ENCODE data around the gene ADAMTS17. TPM values are rescaled to one million over a fixed set of nuclear protein-coding genes. Genes with fewer than 3 reads are reported as not detected.
A peak's percentile ranks its signal among the peaks of the same experiment; 100 is the strongest.

The ADAMTS17 gene
- total RNA-seq, 1 experiment from 2014 or later: 5.1 TPM

- DNase-seq (ENCODE audit: low read depth): no peak
Measured at GRCh38 chr15:99999282-100000070, 342.3 kb downstream of the ADAMTS17 start.

GRCh38 chr15:99998661-99999101, 343.1 kb downstream of the ADAMTS17 start:
- no peak for DNase-seq (ENCODE audit: low read depth)

DNA sequence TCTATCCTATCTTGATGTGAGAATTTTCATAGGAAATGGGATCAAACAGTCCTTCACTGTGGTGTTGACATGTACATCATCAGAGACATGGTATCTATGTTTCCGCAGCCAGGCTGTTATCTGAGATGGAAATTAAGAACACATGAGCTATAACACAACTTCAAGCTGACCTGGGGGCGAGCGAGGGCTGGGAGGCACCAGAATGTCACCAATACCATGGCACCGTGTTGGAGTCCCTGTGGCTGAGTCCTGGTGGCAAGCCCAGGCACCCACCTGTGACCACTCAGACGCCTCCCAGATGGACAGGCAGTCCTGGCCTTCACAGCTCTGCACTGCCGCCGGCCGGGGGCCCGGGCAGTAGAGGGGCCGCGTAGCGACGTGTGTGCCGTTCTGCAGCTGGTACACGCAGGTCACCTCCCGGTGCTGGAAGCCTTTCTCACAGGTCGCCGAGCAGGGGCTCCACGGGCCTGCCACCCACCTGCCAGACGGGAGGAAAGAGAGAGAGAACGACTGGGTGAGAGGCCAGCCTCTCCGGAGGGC, 344.6 kb downstream of the ADAMTS17 start:
- DNase-seq (ENCODE audit: low read depth): no peak

DNA sequence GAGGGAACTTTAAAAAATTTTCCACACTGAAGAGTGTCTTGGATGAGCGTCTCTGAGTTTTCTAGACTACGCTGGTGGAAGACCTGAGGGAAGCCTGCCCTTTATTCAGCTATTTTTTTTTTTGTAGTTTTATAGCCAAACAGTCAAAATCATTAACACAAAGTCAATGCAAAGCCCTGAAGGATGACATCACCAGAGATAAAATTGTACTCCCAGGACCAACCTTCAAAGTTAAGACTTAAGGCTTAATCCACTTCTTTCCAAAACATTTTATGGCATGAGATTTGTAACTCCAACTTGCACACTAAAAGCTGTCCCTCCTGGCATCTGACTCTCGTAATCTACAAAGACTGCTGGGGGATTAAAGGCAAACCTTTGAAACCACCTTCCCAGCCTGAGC, 345.1 kb downstream of the ADAMTS17 start:
- DNase-seq (ENCODE audit: low read depth): no peak

GRCh38 chr15:99995543-99995942, 346.2 kb downstream of the ADAMTS17 start:
- DNase-seq (ENCODE audit: low read depth): no peak

DNA sequence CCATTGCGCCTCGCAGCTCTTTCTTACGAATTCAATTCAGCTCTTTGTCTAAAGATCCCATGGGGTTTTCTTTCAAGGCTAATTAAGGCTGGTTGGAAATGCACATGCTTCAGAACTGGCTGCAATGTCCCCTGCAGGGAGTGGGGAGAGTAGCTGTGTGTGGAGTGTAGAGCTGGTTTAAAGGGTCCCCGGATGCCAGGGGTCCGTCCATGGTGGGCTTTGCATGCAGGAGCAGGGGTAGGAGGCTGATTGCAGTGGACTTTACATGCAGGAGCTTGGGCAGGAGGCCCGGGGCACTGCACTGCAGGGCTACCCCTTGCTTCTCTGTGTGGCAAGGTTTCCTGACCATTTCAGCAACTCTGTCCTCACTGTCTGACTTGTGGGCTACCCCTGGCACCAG, 346.9 kb downstream of the ADAMTS17 start:
- no peak for DNase-seq (ENCODE audit: low read depth)

DNA sequence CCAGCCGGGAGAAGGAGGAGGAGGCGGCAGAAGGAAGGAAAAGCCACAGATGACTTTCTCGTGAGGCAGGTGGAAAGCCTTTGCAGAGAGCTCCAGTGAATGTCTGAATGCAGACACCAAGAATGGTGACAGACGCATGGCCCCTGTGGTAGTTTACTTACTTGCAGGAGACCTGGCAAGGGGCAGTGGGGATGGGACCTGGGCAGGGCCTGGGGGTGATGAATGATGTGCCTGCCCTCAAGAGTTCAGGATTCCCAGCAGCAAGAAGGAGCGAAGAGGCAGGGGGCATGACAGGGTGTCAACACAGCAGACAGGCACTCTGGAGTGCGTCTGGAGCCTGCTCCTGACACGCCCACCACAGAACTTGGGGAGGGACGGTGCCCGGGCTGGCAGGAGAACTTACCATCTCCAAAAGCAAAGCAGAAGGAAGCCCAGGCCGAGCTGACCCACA, 348.1 kb downstream of the ADAMTS17 start:
- DNase-seq (ENCODE audit: low read depth): no peak

- no peak for DNase-seq (ENCODE audit: low read depth)
Measured at GRCh38 chr15:99993262-99993661, 348.5 kb downstream of the ADAMTS17 start.

DNA sequence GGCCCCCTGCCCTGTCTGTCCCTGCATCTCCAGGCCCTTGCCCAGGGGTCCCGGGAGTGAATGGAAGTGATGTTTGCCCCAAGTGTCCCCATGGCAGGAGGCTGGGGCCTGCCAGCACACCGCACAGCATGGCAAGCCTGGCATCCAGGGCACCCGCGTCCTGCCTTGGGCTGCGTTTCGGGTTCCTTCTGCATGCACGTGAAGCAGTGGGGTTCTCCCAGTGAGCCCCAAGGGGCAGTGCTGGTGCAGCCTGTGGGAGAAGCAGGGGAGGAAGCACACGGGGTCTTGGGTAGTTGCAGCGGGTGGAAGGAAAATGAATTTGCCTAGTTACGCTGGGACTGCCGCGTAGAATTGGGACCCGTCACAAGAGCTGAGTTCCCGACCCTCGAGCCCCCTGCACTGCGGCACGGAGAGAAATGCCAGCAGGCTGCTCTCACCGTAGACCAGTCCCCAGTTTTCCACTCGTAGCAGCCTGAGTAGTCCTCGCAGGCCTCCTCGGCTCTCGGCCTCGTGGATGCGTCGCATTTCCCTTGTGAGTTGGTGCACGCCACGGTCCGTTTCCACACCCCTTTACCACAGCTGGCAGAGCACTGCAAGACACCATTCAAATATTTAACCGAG, 349.1 kb downstream of the ADAMTS17 start:
- no peak for DNase-seq (ENCODE audit: low read depth)

- no peak for DNase-seq (ENCODE audit: low read depth)
Measured at GRCh38 chr15:99989095-99989494, 352.7 kb downstream of the ADAMTS17 start.

- no peak for DNase-seq (ENCODE audit: low read depth)
Measured at GRCh38 chr15:99987701-99988100, 354.1 kb downstream of the ADAMTS17 start.

GRCh38 chr15:99987119-99987506, 354.7 kb downstream of the ADAMTS17 start:
- DNase-seq (ENCODE audit: low read depth): no peak

- no peak for DNase-seq (ENCODE audit: low read depth)
Measured at GRCh38 chr15:99986297-99987118, 355.3 kb downstream of the ADAMTS17 start.

GRCh38 chr15:99985878-99986277, 355.9 kb downstream of the ADAMTS17 start:
- DNase-seq (ENCODE audit: low read depth): no peak

- DNase-seq (ENCODE audit: low read depth): no peak
Measured at GRCh38 chr15:99984491-99985243, 357.1 kb downstream of the ADAMTS17 start.

- DNase-seq (ENCODE audit: low read depth): peak; percentile 56
Measured at GRCh38 chr15:99983886-99984286, 357.9 kb downstream of the ADAMTS17 start.

GRCh38 chr15:99983171-99983885, 358.4 kb downstream of the ADAMTS17 start:
- peak; percentile 24 for DNase-seq (ENCODE audit: low read depth)

DNA sequence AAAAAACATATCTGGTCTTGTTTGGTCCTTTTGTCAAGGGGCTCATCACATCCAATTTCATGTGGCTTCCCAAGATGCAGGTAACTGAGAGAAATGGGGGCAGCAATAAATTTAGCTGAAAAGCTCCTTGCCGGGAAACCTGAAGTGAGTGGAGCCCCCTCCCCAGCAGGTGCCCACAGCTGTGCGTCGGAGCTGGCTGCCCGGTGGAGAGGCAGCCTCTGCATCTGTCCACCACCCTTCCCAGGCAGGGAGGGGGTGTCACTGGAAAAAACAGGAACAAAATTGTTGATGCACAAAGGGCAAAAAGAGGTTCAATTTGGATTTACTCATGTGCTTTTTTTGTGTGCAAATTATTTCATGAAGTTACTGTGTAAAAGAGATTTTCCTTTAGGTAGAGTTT, 359.1 kb downstream of the ADAMTS17 start:
- DNase-seq (ENCODE audit: low read depth): no peak

GRCh38 chr15:99981839-99982658, 359.7 kb downstream of the ADAMTS17 start:
- no peak for DNase-seq (ENCODE audit: low read depth)

DNA sequence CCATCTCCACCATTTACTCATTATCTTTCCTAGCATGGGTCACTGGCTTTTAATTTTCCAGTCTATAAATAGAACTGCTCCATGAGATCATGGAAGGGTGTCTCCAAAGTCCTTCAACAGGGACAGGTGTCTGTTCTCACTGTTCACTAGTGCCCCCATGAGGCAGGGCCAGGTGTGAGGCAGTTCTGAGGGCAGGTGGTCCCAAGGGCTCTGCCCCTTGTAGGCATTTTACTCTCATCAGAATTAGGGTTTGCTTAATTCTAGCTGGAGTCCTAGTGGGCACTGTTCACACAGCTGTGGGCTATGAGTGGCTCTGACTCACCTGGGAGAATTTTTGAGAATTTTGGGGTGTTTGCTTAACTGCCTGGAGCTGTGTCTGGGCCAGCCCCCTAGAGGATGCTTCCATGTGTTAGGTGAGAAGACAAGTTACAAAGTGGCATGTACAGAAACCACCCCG, 360.6 kb downstream of the ADAMTS17 start:
- DNase-seq (ENCODE audit: low read depth): peak; percentile 39
